Adrenal gland (tissue), 12 donors: ENCODE data around the gene TRABD. TPM values are rescaled to one million over a fixed set of nuclear protein-coding genes. Genes with fewer than 3 reads are reported as not detected.

Experiments
- DNase-seq, 7 donors: peaks; one replicate each; pipeline ENCODE4 v3.0.0-alpha.2; 2019 to 2020
- H3K27ac ChIP-seq, 5 donors: fragments of 200-600 bp; sonication (generic) in 4 of 5; 1 replicate in 3 of 5; 2 replicates in 2 of 5; pipeline versions ENCODE4 v1.5.1 to v1.8.0; 2016 to 2020; ENCODE audit warnings: mild to moderate bottlenecking in 1 of 5
- H3K27me3 ChIP-seq: fragments of 200-600 bp; 2 replicates; pipeline ENCODE4 v1.8.0; 2021
- H3K36me3 ChIP-seq, 2 donors: fragments of 200-600 bp; replicated peaks in 1 of 2; 1 replicate in 1 of 2; 2 replicates in 1 of 2; pipeline versions ENCODE4 v1.5.1 to v1.8.0; 2018 to 2022
- H3K4me1 ChIP-seq, 2 donors: fragments of 200-600 bp; replicated peaks in 1 of 2; 1 replicate in 1 of 2; 2 replicates in 1 of 2; pipeline versions ENCODE4 v1.5.1 to v1.8.0; 2018 to 2021
- H3K4me3 ChIP-seq, 4 donors: fragments of 200-600 bp; sonication (generic) in 3 of 4; one replicate each; pipeline ENCODE4 v1.5.1; 2016 to 2018
- H3K9me3 ChIP-seq, 3 donors: fragments of 200-600 bp; sonication (generic) in 1 of 3; replicated peaks in 1 of 3; 1 replicate in 2 of 3; 2 replicates in 1 of 3; pipeline versions ENCODE4 v1.5.1 to v1.8.0; 2016 to 2021
- POLR2A ChIP-seq, 2 donors: fragments of 450-650 bp; IDR thresholded peaks; one replicate each; pipeline ENCODE4 v1.6.1; 2017; ENCODE audit warnings: antibody characterized with exemption in 2 of 2, mild to moderate bottlenecking in 2 of 2, moderate library complexity in 1 of 2
- WGBS, 4 donors: extraction: QIAGEN DNeasy Blood & Tissue Kit in 2 of 4; methylation state at CpG; one replicate each; pipeline versions ENCODE4 v1.1.5 to v1.1.7; 2013 to 2017; 5-methylcytosine and 5-hydroxymethylcytosine counted together
- intact Hi-C, 2 donors: fragments of 100-400 bp; cut with DNase I; formaldehyde crosslinking; loops; one replicate each; pipeline versions ENCODE4 v1.14.1 to v1.15.0; 2022 to 2023
- polyA plus RNA-seq, 3 donors: library from polyadenylated mRNA; stranded (reverse); fragments of 200-250 nt in 2 of 3; fragments of 350-450 nt in 1 of 3; fragmentation: Illumina TruSeq in 1 of 3; extraction: RNeasy Lipid Tissue Mini Kit (QIAGEN cat#74804) in 1 of 3; gene quantifications; one replicate each; pipeline ENCODE4 v1.2.3, GENCODE V29; 2013 to 2014
- total RNA-seq, 9 donors: library from RNA; depleted of rRNA in 4 of 9; stranded (reverse); fragments of >200 nt in 4 of 9; fragments of 120-200 nt in 1 of 9; fragmentation: NEBNext Ultra II Directional in 1 of 9; extraction: Animal tissue kit (Norgen Biotek cat#: 25700) in 1 of 9; gene quantifications; one replicate each; pipeline versions ENCODE4 v1.1.0 to v1.2.4, GENCODE V29; 2013 to 2023
- TF ChIP-seq, protein P1 (sequence below), 6 experiments: fragments of 450-650 bp in 4 of 6; fragments of 200-600 bp in 2 of 6; sonication (generic) in 1 of 6; IDR thresholded peaks; 1 replicate in 5 of 6; 2 replicates in 1 of 6; pipeline versions ENCODE4 v1.5.1 to v1.8.0; 2016 to 2021; ENCODE audit warnings: antibody characterized with exemption in 6 of 6, mild to moderate bottlenecking in 2 of 6, moderate library complexity in 1 of 6
- donor health status: healthy with polysubstance abuse.
- donor health status: Bipolar disorder and iron deficiency.
- donor health status: DM: yes; HTN: yes; CAD: no.
- donor health status: DM: no; HTN: no; CAD: no.
- donor health status: DM: no; HTN: no; CAD: no.
- donor health status: DM: yes; HTN: yes; CAD: no.

TRABD gene
- total and polyA plus RNA-seq, 12 donors: 3.0 to 79.0 (median 28.9) TPM

DNA sequence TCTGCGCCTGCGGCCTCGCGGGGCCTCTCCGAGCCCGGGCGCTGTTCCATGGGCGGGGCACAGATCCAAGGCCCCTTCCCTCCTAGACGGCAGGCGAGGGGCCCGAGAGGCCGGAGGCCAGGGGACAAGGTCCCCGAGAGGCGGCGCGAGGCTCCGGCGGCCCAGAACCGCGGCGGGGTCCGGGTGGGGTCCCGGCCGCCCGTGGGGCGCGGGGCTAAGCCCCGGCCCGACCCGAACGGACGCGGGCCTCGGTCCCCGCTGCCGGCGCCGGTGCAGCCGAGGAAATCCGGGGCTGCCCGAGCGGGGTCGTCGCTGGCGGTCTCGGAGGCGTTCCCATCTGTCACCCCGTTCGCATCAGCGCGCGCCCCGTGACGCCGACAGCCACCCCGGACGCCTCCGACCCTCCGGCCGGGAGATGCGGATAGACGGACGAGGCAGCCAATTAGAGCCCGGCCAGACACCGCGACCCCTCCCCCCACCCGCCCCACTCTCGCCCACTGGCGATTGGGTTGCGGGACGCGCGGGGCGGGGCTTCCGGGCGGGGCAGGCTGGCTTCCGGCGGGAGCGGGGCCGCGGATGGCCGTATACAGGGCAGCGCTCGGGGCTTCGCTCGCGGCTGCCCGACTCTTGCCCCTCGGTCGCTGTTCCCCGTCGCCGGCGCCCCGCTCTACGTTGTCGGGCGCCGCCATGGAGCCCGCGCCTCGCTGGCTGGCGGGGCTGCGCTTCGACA lies 14.9 kb downstream of the TRABD start, which contains the start of gene SELENOO:
TSS of gene SELENOO (plus strand) at position 551 of the 730 bp plus-strand sequence. CDS start at position 577, 26 bp downstream.
- 0% methylated on average over 34 to 103 of the region's 105 CpGs; no CpG with 5 or more reads in 1 of the 4 donors for WGBS, 4 donors
- intact Hi-C loops: no loop called here
- peaks cover 22 to 23% of the 10 kb centered on the region in 2 donors for H3K4me1 ChIP-seq

DNA sequence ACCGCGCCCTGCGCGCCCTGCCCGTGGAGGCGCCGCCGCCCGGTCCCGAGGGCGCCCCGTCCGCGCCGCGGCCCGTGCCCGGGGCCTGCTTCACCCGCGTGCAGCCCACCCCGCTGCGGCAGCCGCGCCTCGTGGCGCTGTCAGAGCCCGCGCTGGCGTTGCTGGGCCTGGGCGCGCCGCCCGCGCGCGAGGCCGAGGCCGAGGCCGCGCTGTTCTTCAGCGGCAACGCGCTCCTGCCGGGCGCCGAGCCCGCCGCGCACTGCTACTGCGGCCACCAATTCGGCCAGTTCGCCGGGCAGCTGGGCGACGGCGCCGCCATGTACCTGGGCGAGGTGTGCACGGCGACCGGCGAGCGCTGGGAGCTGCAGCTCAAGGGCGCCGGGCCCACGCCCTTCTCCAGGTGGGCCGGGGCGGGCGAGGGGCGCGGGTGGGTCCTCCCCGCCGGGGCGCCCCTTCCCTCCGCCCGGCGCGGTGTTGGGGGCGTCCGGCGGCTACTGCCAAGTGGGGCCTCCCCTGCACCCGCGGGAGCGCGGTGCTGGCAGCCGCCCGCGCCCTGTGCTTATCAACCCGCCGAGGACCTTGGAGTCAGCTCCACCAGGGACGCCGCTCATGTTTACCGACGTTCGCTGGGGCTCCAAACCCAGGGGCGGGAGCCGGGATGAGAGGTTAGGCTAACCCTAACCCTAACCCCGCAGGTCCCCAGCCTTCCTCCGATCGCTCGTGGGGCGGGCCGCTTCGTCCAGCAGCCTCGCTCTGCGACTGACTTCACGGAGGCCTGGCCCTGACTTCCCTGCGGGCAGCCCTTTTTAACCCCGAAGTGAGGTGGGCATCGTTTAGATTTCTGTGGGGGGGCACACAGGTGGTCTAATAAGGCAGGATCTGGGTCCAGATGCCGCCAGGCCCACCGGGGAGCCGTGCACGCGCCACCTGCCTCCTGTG lies 15.7 kb downstream of the TRABD start:
- 1 to 20% (median 9%) methylated on average over 5 to 113 of the region's 115 CpGs for WGBS, 4 donors

More for the DNA sequence above, 14.9 kb downstream of the TRABD start, which contains the start of gene SELENOO:
- TF ChIP-seq POLR2A (IDR thresholded peaks at IDR 0.05): peak; percentile 68 to 76
- TF ChIP-seq, protein P1, sequence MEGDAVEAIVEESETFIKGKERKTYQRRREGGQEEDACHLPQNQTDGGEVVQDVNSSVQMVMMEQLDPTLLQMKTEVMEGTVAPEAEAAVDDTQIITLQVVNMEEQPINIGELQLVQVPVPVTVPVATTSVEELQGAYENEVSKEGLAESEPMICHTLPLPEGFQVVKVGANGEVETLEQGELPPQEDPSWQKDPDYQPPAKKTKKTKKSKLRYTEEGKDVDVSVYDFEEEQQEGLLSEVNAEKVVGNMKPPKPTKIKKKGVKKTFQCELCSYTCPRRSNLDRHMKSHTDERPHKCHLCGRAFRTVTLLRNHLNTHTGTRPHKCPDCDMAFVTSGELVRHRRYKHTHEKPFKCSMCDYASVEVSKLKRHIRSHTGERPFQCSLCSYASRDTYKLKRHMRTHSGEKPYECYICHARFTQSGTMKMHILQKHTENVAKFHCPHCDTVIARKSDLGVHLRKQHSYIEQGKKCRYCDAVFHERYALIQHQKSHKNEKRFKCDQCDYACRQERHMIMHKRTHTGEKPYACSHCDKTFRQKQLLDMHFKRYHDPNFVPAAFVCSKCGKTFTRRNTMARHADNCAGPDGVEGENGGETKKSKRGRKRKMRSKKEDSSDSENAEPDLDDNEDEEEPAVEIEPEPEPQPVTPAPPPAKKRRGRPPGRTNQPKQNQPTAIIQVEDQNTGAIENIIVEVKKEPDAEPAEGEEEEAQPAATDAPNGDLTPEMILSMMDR (IDR thresholded peaks at IDR 0.05): no peak
- Histone ChIP-seq H3K9me3 (no peaks in the 10 kb centered on the region), H3K4me3 (peak within 1 kb of the TSS in 3 of 4 donors; percentile 15 to 71 (median 59)), H3K27me3 (no peaks in the 10 kb centered on the region), H3K36me3 (peaks cover 0 to 5% of the 10 kb centered on the region in 2 donors), H3K27ac (peak within 1 kb of the TSS in 4 of 5 donors; percentile 47 to 95 (median 62))
- DNase-seq: peak; percentile 86 to 95 (median 91)

DNA sequence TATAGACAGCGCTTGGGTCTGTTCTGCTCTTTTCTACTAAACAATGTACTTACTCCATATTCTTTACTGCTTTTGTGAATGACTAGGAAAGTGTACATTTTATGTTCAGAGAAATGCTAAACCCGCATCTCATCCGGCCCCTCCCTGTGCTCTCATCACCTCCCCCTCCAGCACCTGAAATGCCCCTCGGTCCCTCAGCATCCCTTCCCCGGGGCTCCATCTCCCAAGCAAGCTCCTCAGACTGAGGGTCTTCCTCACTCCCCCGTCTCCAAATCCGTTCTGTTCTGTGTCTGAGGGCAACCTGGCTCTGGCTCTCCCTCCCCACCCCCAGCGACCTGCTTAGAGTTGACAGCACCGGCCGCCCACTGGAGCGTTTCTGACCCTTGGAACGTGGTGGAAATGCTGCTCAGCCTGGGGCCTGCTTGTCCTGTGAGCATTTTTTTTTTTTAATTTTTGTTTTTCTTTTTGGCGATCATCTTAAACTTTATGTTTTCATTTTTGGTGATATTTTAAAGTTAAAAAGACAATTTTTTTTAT lies 16.5 kb downstream of the TRABD start:
- no peak for TF ChIP-seq POLR2A (IDR thresholded peaks at IDR 0.05)
- TF ChIP-seq, protein P1 (IDR thresholded peaks at IDR 0.05): no peak
- peaks cover 0 to 16% of the 10 kb centered on the region in 2 donors for H3K36me3 ChIP-seq
- no peak overlapping the region for H3K27ac ChIP-seq
- H3K9me3 ChIP-seq: no peaks in the 10 kb centered on the region
- WGBS, 4 donors: 66 to 71% (median 67%) methylated on average over 13 of the region's 13 CpGs
- intact Hi-C loops: no loop called here
- H3K4me3 ChIP-seq: peak overlapping the region in 1 of 4 donors; percentile 71
- DNase-seq: no peak
- peaks cover 22 to 23% of the 10 kb centered on the region in 2 donors for H3K4me1 ChIP-seq
- no peaks in the 10 kb centered on the region for H3K27me3 ChIP-seq

More for the DNA sequence above, 15.7 kb downstream of the TRABD start:
- peaks cover 22 to 23% of the 10 kb centered on the region in 2 donors for H3K4me1 ChIP-seq
- peaks cover 0 to 9% of the 10 kb centered on the region in 2 donors for H3K36me3 ChIP-seq
- H3K9me3 ChIP-seq: no peaks in the 10 kb centered on the region
- H3K4me3 ChIP-seq: peak overlapping the region in 3 of 4 donors; percentile 15 to 71 (median 59)
- peak in 4 of 7 donors; percentile 22 to 57 (median 46) for DNase-seq
- H3K27me3 ChIP-seq: no peaks in the 10 kb centered on the region
- peak overlapping the region in 4 of 5 donors; percentile 47 to 95 (median 62) for H3K27ac ChIP-seq
- intact Hi-C loops: no loop called here
- no peak for TF ChIP-seq POLR2A (IDR thresholded peaks at IDR 0.05)
- TF ChIP-seq, protein P1 (IDR thresholded peaks at IDR 0.05): no peak
